ENCODE data around the gene WDTC1. TPM values are rescaled to one million over a fixed set of nuclear protein-coding genes. Genes with fewer than 3 reads are reported as not detected.

WDTC1 gene
- polyA plus RNA-seq, 2 of the 4 experiments (the other 2 are of a cell fraction) = 3.8 to 6.9 TPM

DNA sequence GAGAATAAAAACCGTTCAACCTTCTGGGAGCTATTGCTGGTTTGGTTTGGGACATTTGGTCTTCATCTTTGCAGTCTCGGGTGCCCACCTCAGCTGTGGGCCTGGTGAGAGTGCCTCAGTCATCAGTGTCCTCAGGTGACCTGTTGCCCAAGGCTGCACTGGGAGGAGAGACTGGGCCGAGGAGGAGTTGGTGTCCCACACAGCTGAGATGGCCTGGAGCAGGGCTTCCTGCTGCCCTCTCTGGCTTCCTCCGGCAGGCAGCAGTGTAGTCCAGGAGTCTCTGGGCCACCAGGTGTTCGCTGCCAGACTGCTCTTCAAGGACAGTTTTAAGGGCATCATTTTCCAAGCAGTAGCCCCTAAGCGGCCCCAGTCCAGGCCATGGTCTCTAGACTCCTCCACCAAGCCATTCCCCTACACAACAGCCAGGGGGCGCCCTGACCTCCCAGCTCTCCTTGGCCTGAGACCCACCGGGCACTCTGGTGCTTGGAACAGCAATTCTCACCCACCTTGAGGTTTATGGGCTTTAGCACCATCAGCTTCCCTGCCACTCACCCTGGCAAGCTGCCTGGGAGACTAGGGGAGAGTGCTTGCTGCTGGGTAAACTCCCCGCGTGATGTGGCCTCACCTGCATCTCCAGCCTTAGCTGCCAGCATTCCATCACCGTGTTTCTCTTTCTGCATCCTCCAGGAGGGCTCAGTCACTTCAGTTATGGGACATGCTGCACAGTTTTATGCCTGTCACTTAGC lies 98.3 kb downstream of the WDTC1 start:
- 72% methylated on average over 10 of the region's 11 CpGs for WGBS (ENCODE audit: missing lambda C conversion rate)
- POLR2A ChIA-PET = interaction anchor here (0.9 kb wide), 1 partner anchor 17 kb away, joined by 3 read pairs; no protein-coding TSS in a partner anchor
- H3K9me3 ChIP-seq = no peaks in the 10 kb centered on the region
- no peaks in the 10 kb centered on the region for H3K4me1 ChIP-seq
- CTCF ChIA-PET = interaction anchor here (0.7 to 11.8 kb wide), 28 partner anchors 10 to 330 kb away, joined by 3 to 134 read pairs (median 6); partner anchors contain the start of genes AHDC1, MAP3K6, SYTL1 and TMEM222
- no peak overlapping the region for H3K4me3 ChIP-seq
- DNase-seq (ENCODE audit: low read depth in 1 of 2, low spot score in 1 of 2) (peak in 1 of 2 experiments; percentile 69), FAIRE-seq (no peak), ATAC-seq (peak; percentile 66 to 91; a peak in 5 of 6 replicates)
- TF ChIP-seq HDAC2 (IDR thresholded peaks at IDR 0.05) = no peak
- peak; percentile 50 for TF ChIP-seq CTCF (IDR thresholded peaks at IDR 0.05)
- TF ChIP-seq SMC3 (IDR thresholded peaks at IDR 0.05) = peak; percentile 30; the same call in 2 of the 3 replicates
- TF ChIP-seq RAD21 (conservative IDR thresholded peaks at IDR 0.05 in 1 of 2, IDR thresholded peaks at IDR 0.05 in 1 of 2) = peak; percentile 24 to 31; a peak in 4 of 5 replicates
- no peak overlapping the region for H3K27ac ChIP-seq
- no peak overlapping the region for H3K4me2 ChIP-seq

DNA sequence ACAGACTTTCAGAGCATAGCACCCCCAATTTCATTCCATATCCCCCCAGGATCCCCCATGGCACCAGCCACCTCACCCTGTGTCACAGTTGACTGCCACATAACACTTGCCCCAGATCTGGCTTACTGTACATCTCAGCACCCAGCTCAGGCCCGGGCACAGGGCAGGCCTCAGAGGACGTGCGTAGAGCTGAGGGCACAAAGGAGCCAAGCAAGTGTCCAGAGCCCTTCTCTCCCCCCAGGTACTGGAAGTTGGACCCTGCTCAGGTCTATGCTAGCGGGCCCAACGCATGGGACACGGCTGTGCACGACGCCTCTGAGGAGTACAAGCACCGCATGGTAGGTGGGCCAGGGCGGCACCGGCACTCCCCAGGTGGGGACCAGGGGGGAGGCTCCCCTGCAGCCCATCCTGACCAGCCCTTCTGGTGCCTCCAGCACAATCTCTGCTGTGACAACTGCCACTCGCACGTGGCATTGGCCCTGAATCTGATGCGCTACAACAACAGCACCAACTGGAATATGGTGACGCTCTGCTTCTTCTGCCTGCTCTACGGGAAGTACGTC lies 99.4 kb downstream of the WDTC1 start:
- POLR2A ChIA-PET = no interaction called here

More for the DNA sequence above, 99.4 kb downstream of the WDTC1 start:
- Histone ChIP-seq H3K27ac (no peak overlapping the region), H3K4me1 (no peaks in the 10 kb centered on the region), H3K4me2 (no peak overlapping the region), H3K9me3 (no peaks in the 10 kb centered on the region), H3K4me3 (no peak overlapping the region)
- FAIRE-seq (no peak), ATAC-seq (no peak), DNase-seq (ENCODE audit: low read depth in 1 of 2, low spot score in 1 of 2) (no peak)
- 100% methylated on average over 4 of the region's 17 CpGs for WGBS (ENCODE audit: missing lambda C conversion rate)
- CTCF ChIA-PET = interaction anchor here (0.7 to 11.8 kb wide), 14 partner anchors 10 to 329 kb away, joined by 3 to 134 read pairs (median 8); partner anchors contain the start of genes AHDC1, SYTL1 and TMEM222
- TF ChIP-seq NFE2L2 (conservative IDR thresholded peaks at IDR 0.05; ENCODE audit: low read length) (no peak), REST (IDR thresholded peaks at IDR 0.05) (no peak), SMC3 (IDR thresholded peaks at IDR 0.05) (no peak), CEBPB (IDR thresholded peaks at IDR 0.05) (no peak)
- TF ChIP-seq, protein P1, sequence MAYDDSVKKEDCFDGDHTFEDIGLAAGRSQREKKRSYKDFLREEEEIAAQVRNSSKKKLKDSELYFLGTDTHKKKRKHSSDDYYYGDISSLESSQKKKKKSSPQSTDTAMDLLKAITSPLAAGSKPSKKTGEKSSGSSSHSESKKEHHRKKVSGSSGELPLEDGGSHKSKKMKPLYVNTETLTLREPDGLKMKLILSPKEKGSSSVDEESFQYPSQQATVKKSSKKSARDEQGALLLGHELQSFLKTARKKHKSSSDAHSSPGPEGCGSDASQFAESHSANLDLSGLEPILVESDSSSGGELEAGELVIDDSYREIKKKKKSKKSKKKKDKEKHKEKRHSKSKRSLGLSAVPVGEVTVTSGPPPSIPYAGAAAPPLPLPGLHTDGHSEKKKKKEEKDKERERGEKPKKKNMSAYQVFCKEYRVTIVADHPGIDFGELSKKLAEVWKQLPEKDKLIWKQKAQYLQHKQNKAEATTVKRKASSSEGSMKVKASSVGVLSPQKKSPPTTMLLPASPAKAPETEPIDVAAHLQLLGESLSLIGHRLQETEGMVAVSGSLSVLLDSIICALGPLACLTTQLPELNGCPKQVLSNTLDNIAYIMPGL (CRISPR knock-in tag; IDR thresholded peaks at IDR 0.05; ENCODE audit: borderline replicate concordance) = no peak

Data from A549 (cell line).